Parathyroid adenoma (tissue), 2 donors: ENCODE data around the gene MYG1.
"Not testable (repeated sequence)": the region's sequence is repeated elsewhere in the genome, so short reads cannot be mapped to it uniquely, and the experiment has no call there.

ENCODE experiments used
- H2AFZ ChIP-seq: fragments of 300-600 bp; sonication (generic); one replicate; pipeline ENCODE4 v1.7.0; 2017; ENCODE audit warnings: antibody characterized with exemption, mild to moderate bottlenecking
- H3K27ac ChIP-seq: fragments of 300-600 bp; sonication (generic); one replicate; pipeline ENCODE4 v1.7.0; 2017
- H3K27me3 ChIP-seq: fragments of 300-600 bp; sonication (generic); one replicate; pipeline ENCODE4 v1.7.0; 2017; ENCODE audit warnings: low read length; ENCODE audit not compliant: control insufficient read depth, insufficient read depth
- H3K36me3 ChIP-seq: fragments of 300-600 bp; sonication (generic); one replicate; pipeline ENCODE4 v1.7.0; 2017; ENCODE audit warnings: low read length; ENCODE audit not compliant: control insufficient read depth, insufficient read depth
- H3K4me1 ChIP-seq: fragments of 300-600 bp; sonication (generic); one replicate; pipeline ENCODE4 v1.7.0; 2017; ENCODE audit warnings: control low read depth
- H3K4me2 ChIP-seq: fragments of 300-600 bp; sonication (generic); one replicate; pipeline ENCODE4 v1.7.0; 2017; ENCODE audit warnings: low read length
- H3K4me3 ChIP-seq: fragments of 300-600 bp; sonication (generic); one replicate; pipeline ENCODE4 v1.7.0; 2017; ENCODE audit warnings: low read depth, low read length
- H3K79me2 ChIP-seq: fragments of 300-600 bp; sonication (generic); one replicate; pipeline ENCODE4 v1.7.0; 2017; ENCODE audit warnings: control low read depth
- H3K9ac ChIP-seq: fragments of 300-600 bp; sonication (generic); one replicate; pipeline ENCODE4 v1.7.0; 2017; ENCODE audit warnings: mild to moderate bottlenecking
- H3K9me3 ChIP-seq: fragments of 300-600 bp; sonication (generic); one replicate; pipeline ENCODE4 v1.7.0; 2017; ENCODE audit warnings: low read length; ENCODE audit not compliant: control insufficient read depth
- CTCF ChIP-seq: fragments of 300-600 bp; sonication (generic); IDR thresholded peaks from one replicate; pipeline ENCODE4 v1.7.0; 2017; ENCODE audit warnings: antibody characterized with exemption, mild to moderate bottlenecking
- donor health status: primary hyperparathyroidism.

MYG1 gene

GRCh38 chr12:53292426-53292825 lies 7.1 kb upstream of the MYG1 start:
- Histone ChIP-seq H3K4me3 (no peak overlapping the region), H3K9ac (no peak overlapping the region), H3K27ac (no peak overlapping the region), H3K27me3 (no peaks in the 10 kb centered on the region), H2AFZ (no peak overlapping the region), H3K4me1 (peaks cover 18% of the 10 kb centered on the region), H3K36me3 (no peaks in the 10 kb centered on the region), H3K9me3 (no peaks in the 10 kb centered on the region), H3K79me2 (peaks cover 18% of the 10 kb centered on the region), H3K4me2 (no peak overlapping the region)
- no peak for TF ChIP-seq CTCF

DNA sequence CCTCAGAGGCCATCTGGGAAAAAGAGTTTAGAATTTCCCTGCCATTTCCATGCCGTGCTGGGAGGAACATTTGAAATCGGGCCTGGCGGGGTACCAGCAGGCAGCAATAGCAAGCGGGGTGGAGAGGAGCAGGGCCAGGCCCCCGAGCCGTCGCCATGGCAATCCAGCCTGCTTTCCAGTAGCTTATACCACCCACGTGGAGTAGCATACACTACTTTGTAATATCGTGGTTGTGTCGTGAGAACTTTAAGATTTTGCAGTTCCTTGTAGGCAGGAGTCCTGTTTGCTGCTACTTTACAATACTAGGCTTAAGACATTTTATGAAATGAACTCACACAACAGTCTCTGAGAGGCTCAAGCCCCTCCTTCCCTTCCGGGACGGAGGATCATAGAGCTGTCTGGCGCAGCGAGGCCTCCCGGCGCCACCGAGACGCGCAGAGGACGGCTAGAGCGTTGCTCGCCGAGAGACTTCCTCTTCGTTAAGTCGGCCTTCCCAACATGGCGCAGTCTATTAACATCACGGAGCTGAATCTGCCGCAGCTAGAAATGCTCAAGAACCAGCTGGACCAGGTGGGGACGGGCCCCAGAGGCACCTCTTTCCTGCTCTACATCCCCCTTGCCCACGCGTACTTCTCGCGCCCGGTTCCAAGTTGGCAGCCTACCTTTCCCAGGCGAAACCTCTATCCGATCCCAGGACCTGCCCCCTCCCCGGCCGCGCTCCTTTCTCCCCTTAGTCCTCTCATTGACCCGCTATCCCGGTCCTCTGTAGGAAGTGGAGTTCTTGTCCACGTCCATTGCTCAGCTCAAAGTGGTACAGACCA lies 4.2 kb upstream of the MYG1 start, which contains the start of gene PFDN5:
PFDN5 (plus strand) TSS at position 473 of the 821 bp plus-strand sequence; CDS start at position 499, 26 bp downstream.
- Histone ChIP-seq H3K4me2 (peak within 1 kb of the TSS; percentile 90), H2AFZ (peak within 1 kb of the TSS; percentile 99), H3K4me3 (peak within 1 kb of the TSS; percentile 96), H3K9me3 (no peaks in the 10 kb centered on the region), H3K27ac (peak within 1 kb of the TSS; percentile 90), H3K36me3 (no peaks in the 10 kb centered on the region), H3K9ac (peak within 1 kb of the TSS; percentile 71), H3K4me1 (peaks cover 21% of the 10 kb centered on the region), H3K79me2 (peaks cover 20% of the 10 kb centered on the region), H3K27me3 (no peaks in the 10 kb centered on the region)
- TF ChIP-seq CTCF, result peak; percentile 15

DNA sequence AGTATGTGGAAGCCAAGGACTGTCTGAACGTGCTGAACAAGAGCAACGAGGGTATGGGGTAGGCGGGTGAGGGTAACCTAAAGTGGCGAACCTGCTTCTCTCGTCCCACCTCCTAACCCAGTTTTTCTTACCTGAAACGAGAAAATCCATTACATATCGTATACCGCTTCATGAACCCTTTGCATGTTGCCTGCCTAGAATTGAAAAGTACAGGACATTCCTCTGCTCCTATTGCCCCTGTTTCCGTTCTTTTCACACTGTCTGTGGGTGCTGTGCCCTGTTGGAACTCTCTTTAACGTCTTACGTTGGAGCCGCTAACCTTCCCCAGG lies 3.6 kb upstream of the MYG1 start:
- H3K36me3 ChIP-seq, result no peaks in the 10 kb centered on the region
- H3K9me3 ChIP-seq, result no peaks in the 10 kb centered on the region
- peak overlapping the region; percentile 71 for H3K9ac ChIP-seq
- peaks cover 24% of the 10 kb centered on the region for H3K4me1 ChIP-seq
- H3K4me2 ChIP-seq, result peak overlapping the region; percentile 90
- TF ChIP-seq CTCF, result no peak
- H3K27me3 ChIP-seq, result no peaks in the 10 kb centered on the region
- peaks cover 23% of the 10 kb centered on the region for H3K79me2 ChIP-seq
- H2AFZ ChIP-seq, result peak overlapping the region; percentile 99
- H3K27ac ChIP-seq, result peak overlapping the region; percentile 90
- H3K4me3 ChIP-seq, result peak overlapping the region; percentile 96

DNA sequence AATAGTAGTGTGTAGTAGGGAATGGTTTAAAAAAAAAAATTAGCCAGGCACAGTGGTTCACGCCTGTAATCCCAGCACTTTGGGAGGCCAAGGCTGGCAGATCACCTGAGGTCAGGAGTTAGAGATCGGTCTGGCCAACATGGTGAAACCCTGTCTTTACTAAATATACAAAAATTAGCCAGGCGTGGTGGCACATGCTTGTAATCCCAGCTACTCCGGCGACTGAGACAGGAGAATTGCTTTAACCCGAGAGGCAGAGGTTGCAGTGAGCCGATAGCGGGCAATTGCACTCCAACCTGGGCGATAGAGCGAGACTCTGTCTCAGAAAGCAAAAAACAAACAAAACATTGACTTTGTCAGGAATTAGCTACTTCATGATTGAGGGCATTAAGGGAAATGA lies 2.4 kb upstream of the MYG1 start:
- H3K36me3 ChIP-seq, H3K9ac ChIP-seq, H3K4me2 ChIP-seq, H3K27ac ChIP-seq, H3K27me3 ChIP-seq, H2AFZ ChIP-seq, H3K4me3 ChIP-seq, H3K9me3 ChIP-seq: not testable (repeated sequence)
- Histone ChIP-seq H3K79me2 (peaks cover 23% of the 10 kb centered on the region), H3K4me1 (peaks cover 24% of the 10 kb centered on the region)

DNA sequence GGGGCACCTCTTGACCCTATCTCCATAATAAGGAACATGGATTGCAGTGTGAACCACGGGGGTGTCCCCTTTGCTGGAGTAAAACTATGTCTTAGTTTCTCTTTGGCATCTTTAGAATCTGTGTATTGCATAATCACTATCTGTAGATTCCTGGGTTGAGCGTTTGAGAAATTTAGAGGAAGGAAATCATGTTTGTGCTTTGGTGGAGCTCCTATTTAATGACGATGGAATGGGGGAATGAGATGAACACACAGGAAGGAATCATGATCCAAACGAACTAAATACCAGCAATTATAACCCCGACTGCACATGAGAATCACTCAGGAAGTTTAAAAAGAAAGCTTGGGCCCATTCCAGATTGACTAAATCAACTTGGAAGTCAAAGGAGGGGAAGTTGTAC lies 1.3 kb upstream of the MYG1 start:
- H3K9ac ChIP-seq, result no peak overlapping the region
- no peak overlapping the region for H3K4me3 ChIP-seq
- H3K4me2 ChIP-seq, result no peak overlapping the region
- H3K27me3 ChIP-seq, result no peaks in the 10 kb centered on the region
- no peaks in the 10 kb centered on the region for H3K36me3 ChIP-seq
- peaks cover 24% of the 10 kb centered on the region for H3K4me1 ChIP-seq
- H2AFZ ChIP-seq, result no peak overlapping the region
- no peak for TF ChIP-seq CTCF
- no peak overlapping the region for H3K27ac ChIP-seq
- H3K9me3 ChIP-seq, result no peaks in the 10 kb centered on the region
- H3K79me2 ChIP-seq, result peaks cover 23% of the 10 kb centered on the region
